IMR-90 (cell line): Measurements from ENCODE around the gene EPS8. TPM values are rescaled to one million over a fixed set of nuclear protein-coding genes. Genes with fewer than 3 reads are reported as not detected.

Source experiments
- ATAC-seq: fragments of 200-7000 bp; cut with Tn5 transposase; 2 replicates; pipeline ENCODE4 v1.9.1; 2020; ENCODE audit warnings: low read depth, mild to moderate bottlenecking, moderate library complexity
- BruUV-seq: library from RNA; stranded (reverse); fragments of 400-500 nt; replicated peaks from 2 replicates; lab custom pipeline; 2021; lab: Mats Ljungman, UMichigan
- CTCF ChIA-PET: fragments of 300-600 bp; formaldehyde crosslinking; extraction: SDS; loops from one replicate; lab custom pipeline; 2021; ENCODE audit warnings: antibody characterized with exemption; lab: Yijun Ruan, JAX
- POLR2A ChIA-PET: fragments of 300-600 bp; sonication (Branson Sonifier 250); formaldehyde crosslinking; loops from one replicate; lab custom pipeline; 2022; ENCODE audit warnings: antibody characterized with exemption; ENCODE audit not compliant: unreplicated experiment; lab: Charles Lee
- DNase-seq: peaks from one replicate; pipeline ENCODE4 v3.0.0; 2013
- H2AFZ ChIP-seq: replicated peaks from 2 replicates; pipeline ENCODE3; 2013; ENCODE audit warnings: low read length, mild to moderate bottlenecking; ENCODE audit not compliant: poor library complexity
- H2AK5ac ChIP-seq: 2 replicates; pipeline ENCODE4 v1.6.1; 2013; ENCODE audit warnings: low read depth, low read length, inconsistent platforms
- H2AK9ac ChIP-seq: replicated peaks from 2 replicates; pipeline ENCODE3; 2013; ENCODE audit warnings: mild to moderate bottlenecking, low read depth, low read length, moderate library complexity; ENCODE audit not compliant: poor library complexity
- H2BK120ac ChIP-seq: 2 replicates; pipeline ENCODE4 v1.6.1; 2013; ENCODE audit warnings: low read depth, low read length, inconsistent platforms
- H2BK15ac ChIP-seq: 3 replicates; pipeline ENCODE4 v1.6.1; 2013; ENCODE audit warnings: low read depth, low read length, inconsistent platforms
- H2BK20ac ChIP-seq: 2 replicates; pipeline ENCODE4 v1.6.1; 2013; ENCODE audit warnings: low read depth, mild to moderate bottlenecking, inconsistent platforms, low read length, moderate library complexity
- H2BK5ac ChIP-seq: 2 replicates; pipeline ENCODE4 v1.6.1; 2013; ENCODE audit warnings: mild to moderate bottlenecking, low read depth, low read length, inconsistent platforms; ENCODE audit not compliant: poor library complexity, severe bottlenecking
- H3K14ac ChIP-seq: replicated peaks from 2 replicates; pipeline ENCODE4 v1.6.1; 2013; ENCODE audit warnings: low read depth, low read length, inconsistent platforms
- H3K18ac ChIP-seq: 2 replicates; pipeline ENCODE4 v1.6.1; 2013; ENCODE audit warnings: low read depth, low read length, control low read depth
- H3K23ac ChIP-seq: 2 replicates; pipeline ENCODE4 v1.6.1; 2013; ENCODE audit warnings: low read depth, low read length, inconsistent platforms
- H3K27ac ChIP-seq: 2 replicates; pipeline ENCODE4 v1.5.1; 2013; ENCODE audit warnings: mild to moderate bottlenecking, control low read depth, low read length; ENCODE audit not compliant: insufficient read depth
- H3K27me3 ChIP-seq: 2 replicates; pipeline ENCODE4 v1.6.1; 2013; ENCODE audit warnings: low read length; ENCODE audit not compliant: control insufficient read depth, insufficient read depth
- H3K36me3 ChIP-seq: 2 replicates; pipeline ENCODE4 v1.6.1; 2013; ENCODE audit warnings: low read length, mixed read lengths; ENCODE audit not compliant: control insufficient read depth, insufficient read depth
- H3K4ac ChIP-seq: 2 replicates; pipeline ENCODE4 v1.6.1; 2013; ENCODE audit warnings: low read depth, low read length, inconsistent platforms
- H3K4me1 ChIP-seq: 2 replicates; pipeline ENCODE4 v1.6.1; 2013; ENCODE audit warnings: low read length, mixed read lengths; ENCODE audit not compliant: control insufficient read depth, insufficient read depth
- H3K4me2 ChIP-seq: 2 replicates; pipeline ENCODE4 v1.6.1; 2013; ENCODE audit warnings: low read depth, mild to moderate bottlenecking, control low read depth, low read length, moderate library complexity
- H3K4me3 ChIP-seq: 2 replicates; pipeline ENCODE4 v1.5.1; 2013; ENCODE audit warnings: low read depth, mild to moderate bottlenecking, control low read depth, low read length, moderate library complexity; ENCODE audit not compliant: insufficient read depth
- H3K56ac ChIP-seq: 2 replicates; pipeline ENCODE4 v1.6.1; 2013; ENCODE audit warnings: low read length, inconsistent platforms; ENCODE audit not compliant: insufficient read depth; ENCODE audit errors: extremely low read depth
- H3K79me1 ChIP-seq, 2 experiments: 2 replicates each; pipeline ENCODE4 v1.6.1; 2013; ENCODE audit warnings: low read length in 2 of 2, inconsistent platforms in 1 of 2, low read depth in 1 of 2
- H3K9ac ChIP-seq: 2 replicates; pipeline ENCODE4 v1.6.1; 2013; ENCODE audit warnings: low read depth, low read length, control low read depth
- H3K9me1 ChIP-seq: 2 replicates; pipeline ENCODE4 v1.6.1; 2013; ENCODE audit warnings: low read length, inconsistent platforms; ENCODE audit not compliant: insufficient read depth
- H3K9me3 ChIP-seq: 2 replicates; pipeline ENCODE4 v1.6.1; 2013; ENCODE audit warnings: low read length; ENCODE audit not compliant: control insufficient read depth, insufficient read depth
- H4K20me1 ChIP-seq: 2 replicates; pipeline ENCODE4 v1.6.1; 2013; ENCODE audit warnings: low read length, inconsistent platforms; ENCODE audit not compliant: insufficient read depth
- H4K5ac ChIP-seq: 2 replicates; pipeline ENCODE4 v1.6.1; 2013; ENCODE audit warnings: mild to moderate bottlenecking, low read depth, low read length, control low read depth
- H4K8ac ChIP-seq, 2 experiments: 2 replicates each; pipeline ENCODE4 v1.6.1; 2013; ENCODE audit warnings: low read depth in 2 of 2, low read length in 2 of 2, control low read depth in 1 of 2, inconsistent platforms in 1 of 2
- H4K91ac ChIP-seq: 2 replicates; pipeline ENCODE4 v1.6.1; 2013; ENCODE audit warnings: low read depth, low read length, inconsistent platforms; ENCODE audit not compliant: insufficient read depth
- BHLHE40 ChIP-seq: fragments of 150-350 bp; IDR thresholded peaks from 2 replicates; pipeline ENCODE4 v1.6.1; 2016; ENCODE audit warnings: mild to moderate bottlenecking, low read depth, low read length
- MAFK ChIP-seq: IDR thresholded peaks from 2 replicates; pipeline ENCODE4 v1.6.1; 2012; ENCODE audit warnings: low read depth, low read length, improper control_type of control experiment
- MXI1 ChIP-seq: IDR thresholded peaks from 2 replicates; pipeline ENCODE4 v1.6.1; 2012; ENCODE audit warnings: low read depth, mild to moderate bottlenecking, low read length, moderate library complexity, borderline replicate concordance
- POLR2A ChIP-seq: IDR thresholded peaks from 2 replicates; pipeline ENCODE4 v1.6.1; 2012; ENCODE audit warnings: mild to moderate bottlenecking, low read depth, low read length
- SMC3 ChIP-seq: fragments of 150-350 bp; IDR thresholded peaks from 2 replicates; pipeline ENCODE4 v1.6.1; 2016; ENCODE audit warnings: low read depth, mild to moderate bottlenecking, antibody characterized with exemption, low read length, moderate library complexity
- dilution Hi-C: fragments of 300-500 bp; cut with HindIII; formaldehyde crosslinking; loops from one replicate; pipeline ENCODE4 v1.14.3; 2018; ENCODE audit warnings: low sequenced_read_pairs; ENCODE audit not compliant: unreplicated experiment
- in situ Hi-C: fragments of 300-500 bp; cut with MboI; formaldehyde crosslinking; loops from 3 replicates; pipeline ENCODE4 v1.14.3; 2019; ENCODE audit warnings: low sequenced_read_pairs, inconsistent platforms, mixed read lengths
- intact Hi-C: fragments of 100-400 bp; cut with micrococcal nuclease; formaldehyde crosslinking; loops from 2 replicates; pipeline ENCODE4 v1.10.0; 2022
- polyA plus RNA-seq, 3 experiments: library from polyadenylated mRNA; depleted of rRNA; stranded (reverse); fragments of >200 nt; gene quantifications; 2 replicates each; pipeline ENCODE4 v1.2.3, GENCODE V29; 2012; ENCODE audit warnings: low replicate concordance in 1 of 3
- total RNA-seq: library from RNA; depleted of rRNA; stranded (reverse); fragments of >200 nt; gene quantifications from 2 replicates; pipeline ENCODE4 v1.2.3, GENCODE V29; 2012
- TF ChIP-seq, protein P1 (sequence below): fragments of 150-350 bp; IDR thresholded peaks from 2 replicates; pipeline ENCODE4 v1.6.1; 2017; ENCODE audit warnings: mild to moderate bottlenecking, antibody characterized with exemption, low read length, low read depth
- TF ChIP-seq, protein P2 (sequence below): conservative IDR thresholded peaks from 2 replicates; pipeline ENCODE4 v1.5.1; 2012; ENCODE audit warnings: mild to moderate bottlenecking, low read depth, low read length, improper control_type of control experiment
- TF ChIP-seq, protein P3 (sequence below): fragments of 150-350 bp; IDR thresholded peaks from 2 replicates; pipeline ENCODE4 v1.6.1; 2016; ENCODE audit warnings: low read depth, mild to moderate bottlenecking, low read length, moderate library complexity, borderline replicate concordance

EPS8 gene
- total and polyA plus RNA-seq, 2 of the 4 experiments (the other 2 are of a cell fraction) = 45.1 to 104 TPM

DNA sequence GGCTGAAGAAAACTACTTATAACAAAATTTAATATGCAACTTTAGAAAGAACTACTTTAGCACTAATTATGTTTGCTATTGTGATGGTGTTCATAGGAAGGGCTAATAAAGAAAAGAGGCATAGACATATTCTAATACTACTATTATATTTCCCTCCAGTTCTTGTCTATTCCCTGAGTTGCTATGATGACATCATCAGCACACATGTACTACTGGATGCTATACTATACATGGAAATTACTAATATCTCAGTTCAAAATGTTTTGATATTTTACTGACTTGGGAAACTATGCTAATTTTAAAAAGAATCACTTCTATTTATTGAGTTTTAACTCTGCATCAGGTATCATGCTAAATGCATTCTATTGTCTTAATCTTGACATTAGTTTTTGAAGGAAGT is 101.6 kb downstream of the EPS8 start:
- dilution Hi-C loops = no loop called here
- Histone ChIP-seq H3K9me1 (peaks cover 8% of the 10 kb centered on the region), H2BK5ac (no peak overlapping the region), H3K4me3 (no peak overlapping the region), H2BK15ac (no peak overlapping the region), H3K9me3 (no peaks in the 10 kb centered on the region), H4K91ac (no peak overlapping the region), H4K5ac (no peak overlapping the region), H3K4me1 (peaks cover 13% of the 10 kb centered on the region), H3K36me3 (no peaks in the 10 kb centered on the region), H3K4me2 (no peak overlapping the region), H2BK20ac (no peak overlapping the region), H3K9ac (no peak overlapping the region), H3K56ac (no peak overlapping the region), H3K23ac (no peak overlapping the region), H4K8ac (no peak overlapping the region), H3K79me1 (peaks cover 23 to 61% of the 10 kb centered on the region in 2 experiments), H4K20me1 (no peaks in the 10 kb centered on the region), H3K14ac (no peak overlapping the region), H3K4ac (no peak overlapping the region), H3K27ac (no peak overlapping the region), H2AK5ac (no peak overlapping the region), H3K27me3 (no peaks in the 10 kb centered on the region), H2AK9ac (no peak overlapping the region), H2BK120ac (no peak overlapping the region), H3K18ac (no peak overlapping the region), H2AFZ (no peak overlapping the region)
- TF ChIP-seq, protein P1, sequence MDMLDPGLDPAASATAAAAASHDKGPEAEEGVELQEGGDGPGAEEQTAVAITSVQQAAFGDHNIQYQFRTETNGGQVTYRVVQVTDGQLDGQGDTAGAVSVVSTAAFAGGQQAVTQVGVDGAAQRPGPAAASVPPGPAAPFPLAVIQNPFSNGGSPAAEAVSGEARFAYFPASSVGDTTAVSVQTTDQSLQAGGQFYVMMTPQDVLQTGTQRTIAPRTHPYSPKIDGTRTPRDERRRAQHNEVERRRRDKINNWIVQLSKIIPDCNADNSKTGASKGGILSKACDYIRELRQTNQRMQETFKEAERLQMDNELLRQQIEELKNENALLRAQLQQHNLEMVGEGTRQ = no peak
- no peak for TF ChIP-seq POLR2A
- TF ChIP-seq MAFK = no peak
- no peak for TF ChIP-seq BHLHE40
- TF ChIP-seq, protein P2, sequence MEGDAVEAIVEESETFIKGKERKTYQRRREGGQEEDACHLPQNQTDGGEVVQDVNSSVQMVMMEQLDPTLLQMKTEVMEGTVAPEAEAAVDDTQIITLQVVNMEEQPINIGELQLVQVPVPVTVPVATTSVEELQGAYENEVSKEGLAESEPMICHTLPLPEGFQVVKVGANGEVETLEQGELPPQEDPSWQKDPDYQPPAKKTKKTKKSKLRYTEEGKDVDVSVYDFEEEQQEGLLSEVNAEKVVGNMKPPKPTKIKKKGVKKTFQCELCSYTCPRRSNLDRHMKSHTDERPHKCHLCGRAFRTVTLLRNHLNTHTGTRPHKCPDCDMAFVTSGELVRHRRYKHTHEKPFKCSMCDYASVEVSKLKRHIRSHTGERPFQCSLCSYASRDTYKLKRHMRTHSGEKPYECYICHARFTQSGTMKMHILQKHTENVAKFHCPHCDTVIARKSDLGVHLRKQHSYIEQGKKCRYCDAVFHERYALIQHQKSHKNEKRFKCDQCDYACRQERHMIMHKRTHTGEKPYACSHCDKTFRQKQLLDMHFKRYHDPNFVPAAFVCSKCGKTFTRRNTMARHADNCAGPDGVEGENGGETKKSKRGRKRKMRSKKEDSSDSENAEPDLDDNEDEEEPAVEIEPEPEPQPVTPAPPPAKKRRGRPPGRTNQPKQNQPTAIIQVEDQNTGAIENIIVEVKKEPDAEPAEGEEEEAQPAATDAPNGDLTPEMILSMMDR = no peak
- TF ChIP-seq, protein P3, sequence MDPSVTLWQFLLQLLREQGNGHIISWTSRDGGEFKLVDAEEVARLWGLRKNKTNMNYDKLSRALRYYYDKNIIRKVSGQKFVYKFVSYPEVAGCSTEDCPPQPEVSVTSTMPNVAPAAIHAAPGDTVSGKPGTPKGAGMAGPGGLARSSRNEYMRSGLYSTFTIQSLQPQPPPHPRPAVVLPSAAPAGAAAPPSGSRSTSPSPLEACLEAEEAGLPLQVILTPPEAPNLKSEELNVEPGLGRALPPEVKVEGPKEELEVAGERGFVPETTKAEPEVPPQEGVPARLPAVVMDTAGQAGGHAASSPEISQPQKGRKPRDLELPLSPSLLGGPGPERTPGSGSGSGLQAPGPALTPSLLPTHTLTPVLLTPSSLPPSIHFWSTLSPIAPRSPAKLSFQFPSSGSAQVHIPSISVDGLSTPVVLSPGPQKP = no peak
- no peak for TF ChIP-seq MXI1
- TF ChIP-seq SMC3 = no peak
- intact Hi-C loops = no loop called here
- no peak for DNase-seq
- no peak for ATAC-seq
- POLR2A ChIA-PET = no interaction called here
- CTCF ChIA-PET = interaction anchor here (1.6 kb wide), 1 partner anchor 14 kb away, joined by 5 read pairs; no protein-coding TSS in a partner anchor
- BruUV-seq = no TSS peak
- in situ Hi-C loops = no loop called here
